Activated CD4-positive, alpha-beta T cell treated with anti-CD3 and anti-CD28 coated beads, Interleukin-2, amount 50 U/mL, for 48 hours (primary cell): ENCODE measurements around the gene CPNE5.
A peak's percentile ranks its signal among the peaks of the same experiment; 100 is the strongest.
"Not testable (repeated sequence)": the region's sequence is repeated elsewhere in the genome, so short reads cannot be mapped to it uniquely, and the experiment has no call there.

Source experiments
- DNase-seq, 2 experiments: peaks; one replicate each; pipeline ENCODE4 v3.0.0-alpha.2; 2020

CPNE5 gene

DNA sequence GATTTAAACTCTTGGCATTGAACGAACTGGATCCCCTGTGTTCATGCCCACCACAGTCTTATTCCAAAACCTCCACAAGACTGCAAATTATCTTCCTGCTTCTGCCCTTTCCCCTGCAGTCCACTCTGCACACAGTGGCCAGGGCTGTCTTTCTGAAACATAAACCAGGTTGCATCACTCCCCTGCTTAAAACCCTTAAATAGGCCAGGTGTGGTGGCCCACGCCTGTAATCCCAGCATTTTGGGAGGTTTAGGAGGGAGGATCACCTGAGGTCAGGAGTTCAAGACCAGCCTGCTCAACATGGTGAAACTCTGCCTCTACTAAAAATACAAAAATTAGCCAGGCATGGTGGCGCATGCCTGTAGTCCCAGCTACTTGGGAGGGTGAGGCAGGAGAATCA is 26.2 kb downstream of the CPNE5 start:
- not testable (repeated sequence) for DNase-seq

GRCh38 chr6:36809941-36810803 is 29.1 kb downstream of the CPNE5 start:
- DNase-seq: no peak

GRCh38 chr6:36809156-36809555 is 30.1 kb downstream of the CPNE5 start:
- no peak for DNase-seq

- DNase-seq: no peak
Observed at GRCh38 chr6:36808634-36809033, 30.6 kb downstream of the CPNE5 start.

GRCh38 chr6:36807750-36808149 is 31.5 kb downstream of the CPNE5 start:
- no peak for DNase-seq

GRCh38 chr6:36807143-36807542 is 32.1 kb downstream of the CPNE5 start:
- no peak for DNase-seq

DNA sequence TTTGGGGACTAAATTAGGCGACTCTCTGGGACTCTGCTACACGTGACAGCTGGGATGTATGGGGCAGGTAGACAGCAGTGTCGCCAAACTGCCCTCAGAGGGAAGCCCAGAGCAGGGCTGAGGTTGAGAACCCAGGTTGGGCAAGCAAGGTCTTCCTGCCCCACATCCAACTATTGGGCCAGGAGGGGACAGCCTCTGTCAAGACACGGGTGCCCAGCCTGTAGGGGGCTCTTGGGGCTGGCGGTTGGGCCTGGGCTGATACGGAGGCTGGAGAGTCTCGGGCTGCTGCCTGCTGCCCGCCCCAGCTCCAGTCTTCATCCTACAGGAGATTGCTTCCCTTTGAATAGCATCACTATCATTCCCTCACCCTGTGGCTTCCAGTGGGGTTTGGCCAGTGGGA is 33.3 kb downstream of the CPNE5 start:
- no peak for DNase-seq

GRCh38 chr6:36805096-36805797 is 34.0 kb downstream of the CPNE5 start:
- no peak for DNase-seq

GRCh38 chr6:36804563-36804962 is 34.7 kb downstream of the CPNE5 start:
- no peak for DNase-seq

DNA sequence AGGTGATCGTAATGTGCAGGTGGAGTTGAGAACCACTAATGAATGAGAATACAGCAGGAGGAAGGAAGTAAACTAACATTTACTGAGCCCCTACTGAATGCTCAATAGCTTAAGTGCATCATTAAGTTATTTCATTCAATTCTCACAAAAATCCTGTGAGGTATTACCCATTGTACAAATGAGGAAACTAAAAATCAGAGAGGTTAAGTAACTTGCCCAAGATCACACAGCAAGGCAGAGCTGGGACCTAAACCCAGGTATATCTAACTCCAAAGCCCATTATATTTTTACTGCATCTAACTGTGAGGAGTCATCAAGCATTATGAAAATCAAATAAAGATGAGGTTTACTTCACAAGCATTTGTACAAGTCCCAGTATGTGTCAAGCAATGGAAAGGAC is 35.3 kb downstream of the CPNE5 start:
- no peak for DNase-seq

DNA sequence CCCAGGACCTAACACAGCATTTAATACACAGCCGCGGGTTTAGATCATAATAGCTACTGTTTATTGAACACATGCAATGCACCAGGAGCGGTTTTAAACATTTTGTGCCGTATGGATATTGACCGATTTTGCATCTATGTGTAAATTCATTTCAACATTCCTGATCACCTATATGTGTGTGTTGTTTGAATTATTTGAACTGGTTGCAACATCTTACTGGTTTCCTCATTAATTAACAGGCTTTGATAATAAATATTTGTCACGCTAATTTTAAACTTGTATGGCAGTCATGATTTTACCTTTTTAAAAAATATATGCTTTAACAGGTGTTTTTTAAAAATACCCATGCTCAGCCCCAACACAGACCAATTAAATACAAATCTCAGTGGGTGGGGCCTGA is 35.8 kb downstream of the CPNE5 start:
- DNase-seq: no peak

DNA sequence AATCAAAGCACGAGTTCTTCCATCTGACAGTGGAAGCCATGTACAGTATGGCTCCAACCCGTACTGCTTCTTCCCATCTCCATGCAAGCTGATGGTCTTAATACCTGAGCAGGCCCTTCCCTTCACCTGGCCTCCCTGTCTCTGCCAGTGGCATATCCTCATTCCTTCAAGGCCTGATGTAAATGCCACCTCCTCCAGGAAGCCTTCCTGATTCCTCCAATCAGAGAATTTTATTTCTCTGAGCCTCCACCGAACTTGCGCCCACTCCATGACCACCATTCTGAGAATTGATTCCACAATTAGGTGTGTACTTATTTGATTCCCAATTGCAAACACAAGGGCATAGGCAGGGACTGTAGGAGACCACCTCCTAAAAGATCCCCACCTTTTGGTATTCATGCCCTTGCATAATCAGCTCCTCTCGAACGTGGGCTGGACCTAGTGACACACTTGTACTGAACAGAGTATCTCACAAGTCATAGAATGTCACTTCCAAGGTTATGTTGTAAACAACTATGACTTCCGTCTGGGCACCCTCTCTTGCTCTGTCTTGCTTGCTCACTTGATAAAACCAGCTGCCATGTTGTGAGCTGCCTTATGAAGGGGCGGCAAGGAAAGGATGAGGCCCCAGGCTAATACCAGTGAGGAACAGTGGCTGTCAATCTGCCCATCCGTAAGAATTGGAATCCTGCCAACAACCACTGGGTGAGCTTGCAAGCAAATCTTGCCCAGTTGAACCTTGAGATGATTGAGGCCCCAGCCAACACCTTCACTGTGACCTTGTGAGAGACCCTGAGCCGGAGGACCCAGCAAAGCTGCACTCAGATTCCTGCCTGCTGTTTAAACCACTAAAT is 38.8 kb downstream of the CPNE5 start:
- no peak for DNase-seq

- no peak for DNase-seq
Observed at GRCh38 chr6:36798852-36799251, 40.4 kb downstream of the CPNE5 start.

GRCh38 chr6:36797653-36798052 is 41.6 kb downstream of the CPNE5 start:
- DNase-seq: no peak

DNA sequence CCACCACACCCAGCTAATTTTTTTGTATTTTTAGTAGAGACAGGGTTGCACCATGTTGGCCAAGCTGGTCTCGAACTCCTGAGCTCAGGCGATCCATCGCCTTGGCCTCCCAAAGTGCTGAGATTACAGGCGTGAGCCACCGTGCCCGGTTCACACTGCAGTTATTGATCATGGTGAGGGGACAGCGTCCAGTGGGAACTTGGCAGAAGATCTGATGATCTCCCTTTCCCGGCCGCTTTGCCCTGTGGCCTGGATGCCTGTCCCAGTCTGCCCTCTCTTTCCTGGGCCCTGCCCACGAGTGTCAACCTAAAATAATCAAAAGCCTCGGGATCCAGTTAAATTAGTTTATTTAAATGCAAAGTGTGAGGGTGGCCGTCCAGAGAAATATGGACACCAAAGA is 42.2 kb downstream of the CPNE5 start:
- no peak for DNase-seq

DNA sequence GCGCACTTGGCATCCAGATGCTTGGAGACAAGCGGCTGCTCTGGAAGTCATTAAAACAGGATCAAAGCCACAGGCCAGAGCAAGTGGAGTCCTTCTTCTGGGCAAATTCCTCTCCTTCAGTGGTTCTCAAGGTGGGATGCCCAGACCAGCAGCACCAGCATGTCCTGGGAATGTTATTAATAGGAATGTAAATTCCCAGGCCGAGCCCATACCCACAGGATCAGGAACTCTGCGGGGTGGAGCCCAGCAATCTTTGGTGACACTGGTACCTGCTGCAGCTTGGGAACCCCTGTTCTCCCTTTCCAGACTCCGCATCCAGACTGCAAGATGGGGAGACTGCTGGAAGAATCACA is 44.6 kb downstream of the CPNE5 start:
- DNase-seq: no peak

GRCh38 chr6:36793913-36794712 is 45.1 kb downstream of the CPNE5 start:
- DNase-seq: no peak

DNA sequence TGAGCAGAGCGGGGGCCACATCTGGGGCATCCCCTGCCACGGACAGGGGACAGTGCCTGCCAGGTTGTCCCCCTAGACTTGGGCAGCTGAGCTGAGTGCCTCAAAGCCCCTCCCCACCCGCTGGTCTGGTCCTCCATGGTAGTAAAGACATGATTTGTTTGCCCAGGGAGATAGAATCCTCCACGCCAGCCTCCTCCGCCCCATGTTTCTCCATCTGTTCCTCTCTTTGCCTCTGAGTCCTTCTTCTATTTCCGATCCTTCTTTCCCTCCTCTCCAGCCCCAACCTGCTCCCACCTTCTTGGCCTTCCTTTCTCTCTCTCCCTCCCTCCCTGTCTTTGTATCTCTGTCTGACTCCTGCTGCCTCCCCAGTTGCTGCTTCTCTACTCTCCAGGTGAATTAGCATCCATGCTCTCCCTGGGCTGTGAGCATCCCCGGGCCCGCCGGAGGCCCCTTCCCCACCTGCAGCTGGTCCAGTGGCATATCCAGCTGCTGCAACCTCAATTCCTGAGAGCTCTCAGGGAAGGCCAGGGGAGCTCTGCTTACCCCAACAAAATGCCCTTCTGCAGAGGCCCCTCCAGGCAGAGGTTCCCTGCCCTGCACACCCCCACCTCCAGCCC is 45.8 kb downstream of the CPNE5 start:
- DNase-seq: no peak

DNA sequence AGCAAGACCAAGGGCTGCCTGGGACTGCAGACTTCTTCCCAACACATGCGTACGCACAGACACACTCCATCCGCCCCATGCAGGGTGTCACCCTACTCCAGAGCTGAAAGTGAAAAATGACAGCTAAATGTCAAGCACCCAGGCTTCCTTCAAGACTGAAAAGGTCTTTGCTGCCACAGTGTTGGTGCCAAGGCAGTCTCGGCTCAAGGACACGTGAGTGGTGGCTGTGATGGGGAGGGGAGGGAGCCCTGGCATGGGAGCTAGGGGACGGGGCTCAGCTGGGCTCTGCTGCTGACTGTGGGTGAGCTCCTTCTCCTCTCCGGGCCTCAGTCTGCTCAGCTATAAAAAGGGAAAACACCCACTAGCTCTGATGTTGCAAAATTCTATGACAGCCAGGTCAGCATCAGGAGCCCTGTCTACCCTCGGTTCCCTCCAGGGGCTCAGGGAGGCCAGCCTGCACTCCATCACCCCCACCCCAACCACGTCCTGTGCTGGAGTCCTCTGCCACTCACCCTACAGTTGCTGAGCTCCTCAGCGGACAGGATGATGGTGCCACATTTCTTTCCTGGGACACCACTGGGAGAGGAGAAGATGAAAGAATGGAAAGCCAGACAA is 47.6 kb downstream of the CPNE5 start:
- DNase-seq: no peak

DNA sequence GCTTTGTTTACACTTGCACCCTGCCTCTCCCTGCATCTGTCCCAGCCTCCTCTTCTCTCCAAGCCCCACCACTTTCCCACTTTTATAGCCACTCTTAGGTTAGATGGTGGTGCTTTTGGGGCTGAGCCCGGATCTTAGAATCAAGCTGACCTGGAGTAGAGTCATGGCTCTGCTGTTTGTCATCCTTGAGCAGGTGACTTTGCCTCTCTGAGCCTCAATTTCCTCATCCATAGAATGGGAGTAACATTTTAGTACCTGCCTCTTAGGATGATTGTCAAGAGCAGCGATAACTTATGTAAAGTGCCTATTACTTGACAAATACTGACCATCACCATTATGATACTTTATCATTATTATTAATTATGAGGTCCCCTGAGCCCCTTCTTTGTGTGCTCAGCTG is 48.2 kb downstream of the CPNE5 start:
- no peak for DNase-seq

- peak; percentile 20 to 50 for DNase-seq
Observed at GRCh38 chr6:36788768-36789167, 50.5 kb downstream of the CPNE5 start.

DNA sequence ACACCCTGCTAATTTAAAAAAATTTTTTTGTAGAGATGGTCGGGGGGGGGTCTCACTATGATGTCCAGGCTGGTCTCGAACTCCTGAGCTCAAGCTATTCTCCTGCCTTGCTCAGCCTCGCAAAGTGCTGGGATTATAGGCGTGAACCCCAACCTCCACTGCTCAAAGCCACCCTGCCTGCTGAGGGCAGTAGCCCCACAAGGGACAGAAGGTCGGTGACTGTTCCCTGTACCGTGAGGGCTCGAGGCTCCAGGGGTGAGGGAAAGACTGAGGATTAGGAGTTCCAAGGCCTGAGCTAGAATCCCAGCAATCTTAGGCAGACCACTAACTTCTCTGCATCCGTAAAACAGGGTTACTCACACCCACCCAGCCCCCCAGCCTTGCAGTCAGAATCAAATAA is 51.1 kb downstream of the CPNE5 start:
- DNase-seq: no peak
